Esophagus muscularis mucosa (tissue), 4 donors: Measurements from ENCODE around the gene ATG10. TPM values are rescaled to one million over a fixed set of nuclear protein-coding genes. Genes with fewer than 3 reads are reported as not detected.
"Not testable (repeated sequence)": the region's sequence is repeated elsewhere in the genome, so short reads cannot be mapped to it uniquely, and the experiment has no call there.

Experiments used
- DNase-seq: peaks from one replicate; pipeline ENCODE4 v3.0.0-alpha.2; 2017; ENCODE audit errors: extremely low spot score
- H3K27ac ChIP-seq, 4 donors: fragments of 200-600 bp; sonication (generic); replicated peaks in 1 of 4; 1 replicate in 3 of 4; 2 replicates in 1 of 4; pipeline ENCODE4 v1.5.1; 2016 to 2019; ENCODE audit warnings: mild to moderate bottlenecking in 1 of 4
- H3K27me3 ChIP-seq, 4 donors: fragments of 200-600 bp; sonication (generic); one replicate each; pipeline versions ENCODE4 v1.5.1 to v1.6.0; 2016 to 2019
- H3K36me3 ChIP-seq, 4 donors: fragments of 200-600 bp; sonication (generic); one replicate each; pipeline ENCODE4 v1.5.1; 2016 to 2019
- H3K4me1 ChIP-seq, 4 donors: fragments of 200-600 bp; sonication (generic); one replicate each; pipeline ENCODE4 v1.5.1; 2016 to 2019
- H3K4me3 ChIP-seq, 4 donors: fragments of 200-600 bp; sonication (generic); 1 replicate in 2 of 4; 2 replicates in 2 of 4; pipeline ENCODE4 v1.5.1; 2016 to 2019; ENCODE audit warnings: mild to moderate bottlenecking in 4 of 4, moderate library complexity in 1 of 4
- H3K9me3 ChIP-seq, 4 donors: fragments of 200-600 bp; sonication (generic); 1 replicate in 3 of 4; 2 replicates in 1 of 4; pipeline ENCODE4 v1.5.1; 2016 to 2019
- CTCF ChIP-seq, 3 experiments: fragments of 200-600 bp in 2 of 3; fragments of 450-650 bp in 1 of 3; sonication (generic) in 2 of 3; IDR thresholded peaks; one replicate each; pipeline ENCODE4 v1.5.1; 2017 to 2019; ENCODE audit warnings: antibody characterized with exemption in 3 of 3, mild to moderate bottlenecking in 2 of 3, moderate library complexity in 1 of 3
- EP300 ChIP-seq: sonication (generic); formaldehyde crosslinking; IDR thresholded peaks from one replicate; pipeline ENCODE4 v1.6.1; 2017; ENCODE audit warnings: antibody characterized with exemption
- POLR2A ChIP-seq: fragments of 450-650 bp; IDR thresholded peaks from one replicate; pipeline ENCODE4 v1.6.1; 2017; ENCODE audit warnings: antibody characterized with exemption, moderate library complexity, mild to moderate bottlenecking, low read depth
- POLR2AphosphoS5 ChIP-seq, 2 donors: sonication (generic); formaldehyde crosslinking; IDR thresholded peaks; one replicate each; pipeline ENCODE4 v1.6.1; 2017; ENCODE audit warnings: antibody characterized with exemption in 2 of 2
- WGBS: methylation state at CpG from one replicate; pipeline ENCODE4 v1.1.5; 2018; 5-methylcytosine and 5-hydroxymethylcytosine counted together
- intact Hi-C: fragments of 100-400 bp; cut with DNase I; formaldehyde crosslinking; loops from one replicate; pipeline ENCODE4 v1.15.1; 2023
- total RNA-seq, 4 donors: library from RNA; depleted of rRNA; stranded (reverse); fragments of >200 nt; gene quantifications; one replicate each; pipeline versions ENCODE4 v1.1.0 to v1.2.1, GENCODE V29; 2016

The ATG10 gene
- total RNA-seq, 4 donors from 2014 or later, result 5.2 to 9.1 (median 7.3) TPM

GRCh38 chr5:82023644-82024043 lies 51.8 kb downstream of the ATG10 start:
- DNase-seq, result no peak
- Histone ChIP-seq H3K4me1 (peaks cover 0 to 2% (median 1%) of the 10 kb centered on the region in 4 donors), H3K9me3 (no peaks in the 10 kb centered on the region), H3K36me3 (no peaks in the 10 kb centered on the region), H3K27me3 (no peaks in the 10 kb centered on the region), H3K4me3 (no peak overlapping the region), H3K27ac (no peak overlapping the region)
- intact Hi-C loops, result no loop called here
- TF ChIP-seq EP300 (no peak), CTCF (IDR thresholded peaks at IDR 0.05) (no peak), POLR2AphosphoS5 (IDR thresholded peaks at IDR 0.05) (no peak), POLR2A (no peak)
- 86% methylated on average over 3 of the region's 3 CpGs for WGBS

- Histone ChIP-seq H3K27ac (no peak overlapping the region), H3K4me1 (no peaks in the 10 kb centered on the region), H3K27me3 (no peaks in the 10 kb centered on the region), H3K9me3 (no peaks in the 10 kb centered on the region), H3K4me3 (no peak overlapping the region), H3K36me3 (no peaks in the 10 kb centered on the region)
- intact Hi-C loops, result no loop called here
- TF ChIP-seq POLR2A, result no peak
- no peak for TF ChIP-seq CTCF (IDR thresholded peaks at IDR 0.05)
- no peak for TF ChIP-seq EP300
- no peak for TF ChIP-seq POLR2AphosphoS5 (IDR thresholded peaks at IDR 0.05)
- 77% methylated on average over 4 of the region's 4 CpGs for WGBS
- DNase-seq, result no peak
These were observed 59.6 kb downstream of the ATG10 start for GRCh38 chr5:82031220-82032119.

GRCh38 chr5:82042894-82043293 lies 71.1 kb downstream of the ATG10 start:
- H3K36me3 ChIP-seq, H3K27ac ChIP-seq, DNase-seq, H3K27me3 ChIP-seq, H3K4me3 ChIP-seq, H3K9me3 ChIP-seq, intact Hi-C loops: not testable (repeated sequence)
- peaks cover 0 to 18% (median 15%) of the 10 kb centered on the region in 4 donors for H3K4me1 ChIP-seq
- 100% methylated on average over 1 of the region's 1 CpG for WGBS

GRCh38 chr5:82044010-82044409 lies 72.2 kb downstream of the ATG10 start:
- no peak overlapping the region for H3K27ac ChIP-seq
- H3K4me1 ChIP-seq, result peaks cover 0 to 18% (median 15%) of the 10 kb centered on the region in 4 donors
- H3K36me3 ChIP-seq, result no peaks in the 10 kb centered on the region
- DNase-seq, result no peak
- WGBS, result 84% methylated on average over 2 of the region's 2 CpGs
- TF ChIP-seq EP300 (no peak), POLR2AphosphoS5 (IDR thresholded peaks at IDR 0.05) (no peak), CTCF (IDR thresholded peaks at IDR 0.05) (no peak), POLR2A (no peak)
- no peaks in the 10 kb centered on the region for H3K9me3 ChIP-seq
- no peak overlapping the region for H3K4me3 ChIP-seq
- H3K27me3 ChIP-seq, result no peaks in the 10 kb centered on the region
- intact Hi-C loops, result no loop called here

- WGBS, result 33% methylated on average over 3 of the region's 3 CpGs
- H3K27me3 ChIP-seq, result no peaks in the 10 kb centered on the region
- H3K4me3 ChIP-seq, result no peak overlapping the region
- no peaks in the 10 kb centered on the region for H3K9me3 ChIP-seq
- peaks cover 0 to 18% (median 15%) of the 10 kb centered on the region in 4 donors for H3K4me1 ChIP-seq
- DNase-seq, result no peak
- no peak overlapping the region for H3K27ac ChIP-seq
- intact Hi-C loops, result no loop called here
- no peak for TF ChIP-seq CTCF (IDR thresholded peaks at IDR 0.05)
- no peak for TF ChIP-seq POLR2AphosphoS5 (IDR thresholded peaks at IDR 0.05)
- TF ChIP-seq EP300, result no peak
- TF ChIP-seq POLR2A, result no peak
- no peaks in the 10 kb centered on the region for H3K36me3 ChIP-seq
These were observed 73.9 kb downstream of the ATG10 start for GRCh38 chr5:82045554-82046275.
